ENCODE data around the gene TRAF7.

GRCh38 chr16:2173916-2174315, 18.3 kb downstream of the TRAF7 start:
- no peak for TF ChIP-seq CTCF (IDR thresholded peaks at IDR 0.05; ENCODE audit: low read depth, low read length)
- no peak for TF ChIP-seq EZH2phosphoT487 (IDR thresholded peaks at IDR 0.05; ENCODE audit: low read depth)

Data from OCI-LY3 (cell line).